WERI-Rb-1 (cell line): ENCODE results near the gene ABLIM3.

Experiments
- DNase-seq: peaks from one replicate; pipeline ENCODE4 v3.0.0-alpha.2; 2020
- H3K27ac ChIP-seq: fragments of 250-450 bp; sonication (Bioruptor Pico); 2 replicates; pipeline ENCODE4 v1.5.1; 2020; ENCODE audit warnings: mild to moderate bottlenecking, moderate library complexity
- H3K27me3 ChIP-seq: fragments of 250-450 bp; sonication (Bioruptor Pico); 2 replicates; pipeline ENCODE4 v1.5.1; 2021; ENCODE audit warnings: mild to moderate bottlenecking, low read depth, moderate library complexity; ENCODE audit not compliant: insufficient read depth, severe bottlenecking
- H3K36me3 ChIP-seq: fragments of 250-450 bp; sonication (Bioruptor Pico); 2 replicates; pipeline ENCODE4 v1.5.1; 2020; ENCODE audit warnings: mild to moderate bottlenecking, moderate library complexity
- H3K4me3 ChIP-seq: 2 replicates; pipeline ENCODE4 v1.5.1; 2011; ENCODE audit warnings: low read depth, mild to moderate bottlenecking, control low read depth, low read length
- H3K9me3 ChIP-seq: fragments of 250-450 bp; sonication (Bioruptor Pico); 2 replicates; pipeline ENCODE4 v1.5.1; 2021; ENCODE audit warnings: mild to moderate bottlenecking, moderate library complexity; ENCODE audit not compliant: severe bottlenecking
- CTCF ChIP-seq: IDR thresholded peaks from 2 replicates; pipeline ENCODE4 v1.5.1; 2011; ENCODE audit warnings: low read depth, mild to moderate bottlenecking, control low read depth, inconsistent platforms, low read length

ABLIM3 gene

GRCh38 chr5:149134778-149135500 lies 6.4 kb upstream of the ABLIM3 start:
- TF ChIP-seq CTCF: no peak
- Histone ChIP-seq H3K27me3 (peaks cover 83% of the 10 kb centered on the region), H3K27ac (no peak overlapping the region), H3K4me3 (no peak overlapping the region), H3K9me3 (no peaks in the 10 kb centered on the region), H3K36me3 (no peaks in the 10 kb centered on the region)
- DNase-seq: no peak

GRCh38 chr5:149135536-149136201 lies 5.6 kb upstream of the ABLIM3 start:
- no peak overlapping the region for H3K27ac ChIP-seq

GRCh38 chr5:149138182-149138923 lies 2.9 kb upstream of the ABLIM3 start:
- H3K9me3 ChIP-seq: no peaks in the 10 kb centered on the region
- no peak for TF ChIP-seq CTCF
- no peak for DNase-seq
- H3K4me3 ChIP-seq: no peak overlapping the region
- H3K36me3 ChIP-seq: no peaks in the 10 kb centered on the region
- H3K27me3 ChIP-seq: peaks cover 78% of the 10 kb centered on the region
- no peak overlapping the region for H3K27ac ChIP-seq

More at GRCh38 chr5:149135536-149136201, 5.6 kb upstream of the ABLIM3 start:
- DNase-seq: no peak
- TF ChIP-seq CTCF: no peak
- no peaks in the 10 kb centered on the region for H3K36me3 ChIP-seq
- H3K4me3 ChIP-seq: no peak overlapping the region
- H3K9me3 ChIP-seq: no peaks in the 10 kb centered on the region
- peaks cover 76% of the 10 kb centered on the region for H3K27me3 ChIP-seq

- DNase-seq: no peak
- Histone ChIP-seq H3K9me3 (peaks cover 2% of the 10 kb centered on the region), H3K27me3 (peaks cover 69% of the 10 kb centered on the region), H3K4me3 (no peak overlapping the region), H3K27ac (no peak overlapping the region), H3K36me3 (no peaks in the 10 kb centered on the region)
- no peak for TF ChIP-seq CTCF
Observed at GRCh38 chr5:149140197-149141002, 893 bp upstream of the ABLIM3 start.

- no peak for TF ChIP-seq CTCF
Observed at GRCh38 chr5:149141957-149142851, 911 bp downstream of the ABLIM3 start.

More at GRCh38 chr5:149141957-149142851, 911 bp downstream of the ABLIM3 start:
- DNase-seq: no peak
- Histone ChIP-seq H3K36me3 (no peaks in the 10 kb centered on the region), H3K9me3 (peaks cover 2% of the 10 kb centered on the region), H3K27ac (no peak overlapping the region), H3K27me3 (peaks cover 60% of the 10 kb centered on the region), H3K4me3 (peak overlapping the region; percentile 44)
